ENCODE data around the gene LRRC41. TPM values are rescaled to one million over a fixed set of nuclear protein-coding genes. Genes with fewer than 3 reads are reported as not detected.

Gene LRRC41
- total and polyA plus RNA-seq, 2 donors (not counting 1 experiment from before 2014, with no cell fraction given) = 20.1 to 39.0 TPM

DNA sequence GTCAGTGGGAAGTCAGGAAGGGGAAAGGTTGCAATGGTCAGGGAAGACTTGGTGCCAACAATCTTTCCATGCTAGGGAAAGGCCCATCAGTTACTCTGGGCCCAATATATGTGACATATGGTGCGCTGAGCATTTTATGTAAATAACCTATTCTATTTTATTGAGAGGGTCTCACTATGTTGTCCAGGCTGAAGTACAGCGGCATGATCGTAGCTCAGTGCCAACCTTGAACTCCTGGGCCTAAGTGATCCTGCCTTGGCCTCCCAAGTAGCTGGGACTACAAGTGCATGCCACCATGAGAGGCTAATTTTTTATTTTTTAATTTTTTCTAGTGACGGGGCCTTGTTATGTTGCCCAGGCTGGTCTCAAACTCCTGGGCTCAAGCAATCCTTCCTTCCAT, 6.9 kb upstream of the LRRC41 start:
- ATAC-seq (ENCODE audit: low read depth) (no peak), DNase-seq (no peak)
- intact Hi-C loops (cut with micrococcal nuclease) = no loop called here
- Mint-ChIP-seq H3K27me3 (no peaks in the 10 kb centered on the region), H3K9me3 (ENCODE audit: insufficient read depth) (no peaks in the 10 kb centered on the region), H3K27ac (no peak overlapping the region), H3K4me1 (peaks cover 22% of the 10 kb centered on the region), H3K4me3 (no peak overlapping the region)
- Histone ChIP-seq H3K9me3 (ENCODE audit: control extremely low read depth in 1 of 3, control insufficient read depth in 2 of 3, insufficient read depth in 1 of 3, low read length in 2 of 3) (no peaks in the 10 kb centered on the region), H3K4me1 (ENCODE audit: control insufficient read depth in 2 of 2, insufficient read depth in 2 of 2, low read length in 2 of 2) (peaks cover 5 to 18% of the 10 kb centered on the region in 2 donors), H3K27me3 (replicated peaks in 1 of 4; ENCODE audit: control extremely low read depth in 1 of 4, control insufficient read depth in 3 of 4, insufficient read depth in 4 of 4, low read length in 3 of 4) (no peaks in the 10 kb centered on the region), H4K20me1 (ENCODE audit: control insufficient read depth, insufficient read depth, low read length, poor library complexity, severe bottlenecking) (peaks cover 33% of the 10 kb centered on the region), H3K4me3 (ENCODE audit: control extremely low read depth in 1 of 5, extremely low read depth in 1 of 5, insufficient read depth in 1 of 5, low read depth in 2 of 5, low read length in 4 of 5) (no peak overlapping the region), H3K27ac (ENCODE audit: low read length in 2 of 2) (no peak overlapping the region), H3K9ac (ENCODE audit: low read length) (no peak overlapping the region), H3K36me3 (replicated peaks in 1 of 2; ENCODE audit: control extremely low read depth in 1 of 2, control insufficient read depth in 1 of 2, extremely low read depth in 1 of 2, insufficient read depth in 2 of 2, low read length in 1 of 2) (peaks cover 5 to 59% of the 10 kb centered on the region in 2 experiments), H3K4me2 (replicated peaks; ENCODE audit: low read depth, low read length, poor library complexity, severe bottlenecking) (no peak overlapping the region), H3K79me2 (ENCODE audit: control insufficient read depth, insufficient read depth, low read length) (peaks cover 38% of the 10 kb centered on the region), H2AFZ (ENCODE audit: insufficient read depth, low read depth, low read length, poor library complexity, severe bottlenecking) (no peak overlapping the region)
- ChIA-PET CTCF (interaction anchor here (0.6 kb wide), 1 partner anchor 29 kb away, joined by 4 read pairs; no protein-coding TSS in a partner anchor), POLR2A (interaction anchor here (0.7 kb wide), 1 partner anchor 123 kb away, joined by 3 read pairs; no protein-coding TSS in a partner anchor)
- WGBS (ENCODE audit: insufficient coverage) = 100% methylated on average over 2 of the region's 4 CpGs
- TF ChIP-seq, protein P1, sequence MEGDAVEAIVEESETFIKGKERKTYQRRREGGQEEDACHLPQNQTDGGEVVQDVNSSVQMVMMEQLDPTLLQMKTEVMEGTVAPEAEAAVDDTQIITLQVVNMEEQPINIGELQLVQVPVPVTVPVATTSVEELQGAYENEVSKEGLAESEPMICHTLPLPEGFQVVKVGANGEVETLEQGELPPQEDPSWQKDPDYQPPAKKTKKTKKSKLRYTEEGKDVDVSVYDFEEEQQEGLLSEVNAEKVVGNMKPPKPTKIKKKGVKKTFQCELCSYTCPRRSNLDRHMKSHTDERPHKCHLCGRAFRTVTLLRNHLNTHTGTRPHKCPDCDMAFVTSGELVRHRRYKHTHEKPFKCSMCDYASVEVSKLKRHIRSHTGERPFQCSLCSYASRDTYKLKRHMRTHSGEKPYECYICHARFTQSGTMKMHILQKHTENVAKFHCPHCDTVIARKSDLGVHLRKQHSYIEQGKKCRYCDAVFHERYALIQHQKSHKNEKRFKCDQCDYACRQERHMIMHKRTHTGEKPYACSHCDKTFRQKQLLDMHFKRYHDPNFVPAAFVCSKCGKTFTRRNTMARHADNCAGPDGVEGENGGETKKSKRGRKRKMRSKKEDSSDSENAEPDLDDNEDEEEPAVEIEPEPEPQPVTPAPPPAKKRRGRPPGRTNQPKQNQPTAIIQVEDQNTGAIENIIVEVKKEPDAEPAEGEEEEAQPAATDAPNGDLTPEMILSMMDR (IDR thresholded peaks at IDR 0.05) = no peak
- TF ChIP-seq EZH2 (IDR thresholded peaks at IDR 0.05; ENCODE audit: borderline replicate concordance, insufficient read depth, low read depth, low read length, poor library complexity, severe bottlenecking) = no peak

DNA sequence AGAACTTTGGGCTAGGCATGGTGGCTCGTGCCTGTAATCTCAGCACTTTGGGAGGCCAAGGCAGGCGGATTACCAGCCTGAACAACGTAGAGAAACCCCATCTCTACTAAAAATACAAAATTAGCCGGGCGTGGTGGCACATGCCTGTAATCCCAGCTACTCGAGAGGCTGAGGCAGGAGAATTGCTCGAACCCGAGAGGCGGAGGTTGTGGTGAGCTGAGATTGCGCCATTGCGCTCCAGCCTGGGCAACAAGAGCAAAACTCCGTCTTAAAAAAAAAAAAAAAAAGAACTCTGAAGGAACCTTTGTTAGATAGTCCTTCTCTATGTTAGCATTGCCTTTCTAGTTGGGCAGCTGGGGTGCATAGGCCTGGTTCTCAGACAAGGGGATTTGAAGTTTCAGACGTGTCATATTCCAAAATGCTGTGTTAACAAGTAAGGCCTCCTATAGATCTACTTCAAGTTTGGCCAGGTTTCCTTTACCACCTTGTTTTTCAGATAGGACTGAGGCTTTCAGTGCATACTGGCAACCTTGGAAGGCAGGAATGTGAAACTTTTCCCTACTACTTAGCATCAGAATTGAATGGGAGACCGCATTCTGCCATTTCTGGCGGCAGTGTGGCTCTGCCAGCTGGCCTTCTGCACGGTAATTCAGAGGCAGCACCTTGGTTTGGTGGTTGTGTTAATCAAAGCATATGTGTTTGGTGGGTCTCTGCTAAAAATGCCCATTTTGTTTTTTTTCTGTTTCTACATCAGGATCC, 6.2 kb upstream of the LRRC41 start:
- POLR2A ChIA-PET = no interaction called here
- Mint-ChIP-seq H3K4me1 (peaks cover 27% of the 10 kb centered on the region), H3K27me3 (no peaks in the 10 kb centered on the region), H3K4me3 (no peak overlapping the region), H3K27ac (no peak overlapping the region), H3K9me3 (ENCODE audit: insufficient read depth) (no peaks in the 10 kb centered on the region)
- Histone ChIP-seq H3K27me3 (replicated peaks in 1 of 4; ENCODE audit: control extremely low read depth in 1 of 4, control insufficient read depth in 3 of 4, insufficient read depth in 4 of 4, low read length in 3 of 4) (no peaks in the 10 kb centered on the region), H4K20me1 (ENCODE audit: control insufficient read depth, insufficient read depth, low read length, poor library complexity, severe bottlenecking) (peaks cover 37% of the 10 kb centered on the region), H2AFZ (ENCODE audit: insufficient read depth, low read depth, low read length, poor library complexity, severe bottlenecking) (no peak overlapping the region), H3K4me3 (ENCODE audit: control extremely low read depth in 1 of 5, extremely low read depth in 1 of 5, insufficient read depth in 1 of 5, low read depth in 2 of 5, low read length in 4 of 5) (no peak overlapping the region), H3K9me3 (ENCODE audit: control extremely low read depth in 1 of 3, control insufficient read depth in 2 of 3, insufficient read depth in 1 of 3, low read length in 2 of 3) (no peaks in the 10 kb centered on the region), H3K36me3 (replicated peaks in 1 of 2; ENCODE audit: control extremely low read depth in 1 of 2, control insufficient read depth in 1 of 2, extremely low read depth in 1 of 2, insufficient read depth in 2 of 2, low read length in 1 of 2) (peaks cover 5 to 54% of the 10 kb centered on the region in 2 experiments), H3K27ac (ENCODE audit: low read length in 2 of 2) (no peak overlapping the region), H3K4me2 (replicated peaks; ENCODE audit: low read depth, low read length, poor library complexity, severe bottlenecking) (no peak overlapping the region), H3K9ac (ENCODE audit: low read length) (no peak overlapping the region), H3K4me1 (ENCODE audit: control insufficient read depth in 2 of 2, insufficient read depth in 2 of 2, low read length in 2 of 2) (peaks cover 8 to 25% of the 10 kb centered on the region in 2 donors), H3K79me2 (ENCODE audit: control insufficient read depth, insufficient read depth, low read length) (peaks cover 45% of the 10 kb centered on the region)
- TF ChIP-seq, protein P1 (IDR thresholded peaks at IDR 0.05) = no peak
- no peak for TF ChIP-seq EZH2 (IDR thresholded peaks at IDR 0.05; ENCODE audit: borderline replicate concordance, insufficient read depth, low read depth, low read length, poor library complexity, severe bottlenecking)
- intact Hi-C loops (cut with micrococcal nuclease) = no loop called here
- no peak for DNase-seq
- no peak for ATAC-seq (ENCODE audit: low read depth)
- CTCF ChIA-PET = interaction anchor here (0.6 to 1.8 kb wide), 3 partner anchors 8 to 38 kb away, joined by 4 to 5 read pairs (median 4); no protein-coding TSS in a partner anchor
- 91% methylated on average over 10 of the region's 16 CpGs for WGBS (ENCODE audit: insufficient coverage)

Data from B cell (primary cell).